Smooth muscle cell (in vitro differentiated cells): ENCODE measurements around the gene COL24A1. TPM values are rescaled to one million over a fixed set of nuclear protein-coding genes. Genes with fewer than 3 reads are reported as not detected.

ENCODE experiments used
- DNase-seq: peaks from one replicate; lab custom pipeline; 2025; ENCODE audit not compliant: unreplicated experiment; lab: John Stamatoyannopoulos, UW
- H2AFZ ChIP-seq: fragments of 200-600 bp; sonication (generic); 2 replicates; pipeline ENCODE4 v1.6.0; 2016; ENCODE audit warnings: antibody characterized with exemption, low read depth, mild to moderate bottlenecking
- H3F3A ChIP-seq: fragments of 200-600 bp; sonication (generic); 2 replicates; pipeline ENCODE4 v1.6.0; 2017; ENCODE audit warnings: antibody characterized with exemption, low read depth
- H3K27ac ChIP-seq: fragments of 200-600 bp; sonication (generic); 2 replicates; pipeline ENCODE4 v1.5.1; 2016; ENCODE audit warnings: low read depth, mild to moderate bottlenecking
- H3K27me3 ChIP-seq: fragments of 200-600 bp; sonication (generic); 2 replicates; pipeline ENCODE4 v1.6.1; 2016; ENCODE audit warnings: low read depth, mild to moderate bottlenecking
- H3K36me3 ChIP-seq: fragments of 200-600 bp; sonication (generic); 2 replicates; pipeline ENCODE4 v1.5.1; 2016; ENCODE audit warnings: low read depth
- H3K4me1 ChIP-seq: fragments of 200-600 bp; sonication (generic); 2 replicates; pipeline ENCODE4 v1.5.1; 2016; ENCODE audit warnings: low read depth
- H3K4me2 ChIP-seq: fragments of 200-600 bp; sonication (generic); 2 replicates; pipeline ENCODE4 v1.6.0; 2016; ENCODE audit warnings: mild to moderate bottlenecking
- H3K4me3 ChIP-seq: fragments of 200-600 bp; sonication (generic); 2 replicates; pipeline ENCODE4 v1.5.1; 2016; ENCODE audit warnings: mild to moderate bottlenecking
- H3K79me2 ChIP-seq: fragments of 200-600 bp; sonication (generic); 2 replicates; pipeline ENCODE4 v1.6.0; 2016; ENCODE audit warnings: low read depth, mild to moderate bottlenecking
- H3K9ac ChIP-seq: fragments of 200-600 bp; sonication (generic); 2 replicates; pipeline ENCODE4 v1.6.0; 2016; ENCODE audit warnings: low read depth
- H3K9me3 ChIP-seq: fragments of 200-600 bp; sonication (generic); replicated peaks from 2 replicates; pipeline ENCODE4 v1.5.1; 2016; ENCODE audit warnings: low read depth
- H4K20me1 ChIP-seq: fragments of 200-600 bp; sonication (generic); 2 replicates; pipeline ENCODE4 v1.6.0; 2016; ENCODE audit warnings: low read depth
- WGBS: methylation state at CpG from one replicate; pipeline ENCODE4 v1.1.7; 2016; ENCODE audit warnings: low lambda C conversion rate; 5-methylcytosine and 5-hydroxymethylcytosine counted together
- polyA plus RNA-seq: library from polyadenylated mRNA; unstranded; fragments of >200 nt; fragmentation: Nextera tagmentation; extraction: Ambion mirVana; gene quantifications from 2 replicates; pipeline ENCODE4 v1.2.1, GENCODE V29; 2016
- total RNA-seq: library from RNA; depleted of rRNA; stranded (reverse); fragments of >200 nt; gene quantifications from 2 replicates; pipeline ENCODE4 v1.2.3, GENCODE V29; 2014
- TF ChIP-seq, protein P1 (sequence below): fragments of 200-600 bp; sonication (generic); IDR thresholded peaks from 2 replicates; pipeline ENCODE4 v1.5.1; 2017; ENCODE audit warnings: borderline replicate concordance, mild to moderate bottlenecking, antibody characterized with exemption; ENCODE audit not compliant: insufficient read depth, poor library complexity, severe bottlenecking

Gene COL24A1
- total and polyA plus RNA-seq, 2 experiments from 2014 or later = 1.5 to 3.2 TPM

DNA sequence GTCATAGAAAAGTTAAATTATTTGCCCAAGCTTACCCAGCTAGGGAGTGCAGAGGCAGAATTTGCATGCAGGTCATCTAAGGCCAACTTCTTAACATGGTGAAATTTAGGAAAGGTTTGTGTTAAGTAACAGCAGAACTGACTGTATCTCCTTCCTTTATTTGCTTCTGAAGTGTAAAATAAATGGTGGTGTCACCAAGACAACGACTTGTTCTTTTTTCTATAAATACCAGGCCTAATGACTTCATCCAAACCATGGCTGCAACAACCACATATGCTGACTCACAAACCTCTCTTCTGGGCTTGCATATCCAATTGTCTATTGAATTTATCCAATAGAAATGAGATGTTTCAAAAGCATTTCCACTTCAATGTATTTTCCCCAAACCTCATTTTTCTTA, 19.1 kb downstream of the COL24A1 start:
- no peaks in the 10 kb centered on the region for H4K20me1 ChIP-seq
- 0% methylated on average over 1 of the region's 1 CpG for WGBS
- no peaks in the 10 kb centered on the region for H3K9me3 ChIP-seq
- peaks cover 3% of the 10 kb centered on the region for H3F3A ChIP-seq
- H2AFZ ChIP-seq = no peak overlapping the region
- H3K79me2 ChIP-seq = no peaks in the 10 kb centered on the region
- peak overlapping the region; percentile 5 for H3K4me2 ChIP-seq
- H3K36me3 ChIP-seq = no peaks in the 10 kb centered on the region
- no peaks in the 10 kb centered on the region for H3K27me3 ChIP-seq
- peak overlapping the region; percentile 80 for H3K27ac ChIP-seq
- no peak for DNase-seq
- H3K4me3 ChIP-seq = no peak overlapping the region
- TF ChIP-seq, protein P1, sequence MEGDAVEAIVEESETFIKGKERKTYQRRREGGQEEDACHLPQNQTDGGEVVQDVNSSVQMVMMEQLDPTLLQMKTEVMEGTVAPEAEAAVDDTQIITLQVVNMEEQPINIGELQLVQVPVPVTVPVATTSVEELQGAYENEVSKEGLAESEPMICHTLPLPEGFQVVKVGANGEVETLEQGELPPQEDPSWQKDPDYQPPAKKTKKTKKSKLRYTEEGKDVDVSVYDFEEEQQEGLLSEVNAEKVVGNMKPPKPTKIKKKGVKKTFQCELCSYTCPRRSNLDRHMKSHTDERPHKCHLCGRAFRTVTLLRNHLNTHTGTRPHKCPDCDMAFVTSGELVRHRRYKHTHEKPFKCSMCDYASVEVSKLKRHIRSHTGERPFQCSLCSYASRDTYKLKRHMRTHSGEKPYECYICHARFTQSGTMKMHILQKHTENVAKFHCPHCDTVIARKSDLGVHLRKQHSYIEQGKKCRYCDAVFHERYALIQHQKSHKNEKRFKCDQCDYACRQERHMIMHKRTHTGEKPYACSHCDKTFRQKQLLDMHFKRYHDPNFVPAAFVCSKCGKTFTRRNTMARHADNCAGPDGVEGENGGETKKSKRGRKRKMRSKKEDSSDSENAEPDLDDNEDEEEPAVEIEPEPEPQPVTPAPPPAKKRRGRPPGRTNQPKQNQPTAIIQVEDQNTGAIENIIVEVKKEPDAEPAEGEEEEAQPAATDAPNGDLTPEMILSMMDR = no peak
- no peaks in the 10 kb centered on the region for H3K4me1 ChIP-seq
- H3K9ac ChIP-seq = peak overlapping the region; percentile 46

DNA sequence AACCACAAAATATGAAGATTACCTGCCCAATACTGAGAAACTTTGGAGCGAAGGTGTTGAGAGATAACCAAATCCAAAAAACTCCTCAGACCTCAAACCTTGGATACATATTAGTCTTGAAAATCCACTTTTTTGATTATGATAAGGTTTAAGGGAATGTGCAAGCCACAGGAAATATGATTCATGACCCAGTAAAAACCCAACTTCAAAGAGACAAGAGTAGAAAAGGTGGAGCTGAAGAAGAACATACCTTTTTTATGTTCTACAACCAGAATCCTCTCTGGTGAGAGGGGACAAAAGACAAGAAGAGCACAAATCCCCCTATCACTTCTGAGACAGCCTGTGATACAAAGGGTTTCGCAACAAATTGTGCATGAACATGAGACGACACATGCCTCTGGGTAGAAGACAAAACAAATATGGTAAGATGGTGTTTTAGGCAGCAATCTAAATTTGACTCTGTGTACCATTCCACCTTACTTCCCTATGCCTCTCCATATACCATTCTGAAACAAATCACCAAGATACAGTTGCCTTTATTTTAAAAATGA, 37.3 kb downstream of the COL24A1 start:
- no peaks in the 10 kb centered on the region for H3K36me3 ChIP-seq
- H2AFZ ChIP-seq = no peak overlapping the region
- WGBS = 71% methylated on average over 3 of the region's 3 CpGs
- no peak overlapping the region for H3K9ac ChIP-seq
- no peaks in the 10 kb centered on the region for H4K20me1 ChIP-seq
- no peak overlapping the region for H3K4me3 ChIP-seq
- no peak overlapping the region for H3K27ac ChIP-seq
- TF ChIP-seq, protein P1 = no peak
- H3K27me3 ChIP-seq = no peaks in the 10 kb centered on the region
- H3F3A ChIP-seq = no peaks in the 10 kb centered on the region
- no peak for DNase-seq
- H3K79me2 ChIP-seq = no peaks in the 10 kb centered on the region
- H3K9me3 ChIP-seq = no peaks in the 10 kb centered on the region
- H3K4me1 ChIP-seq = no peaks in the 10 kb centered on the region
- no peak overlapping the region for H3K4me2 ChIP-seq

DNA sequence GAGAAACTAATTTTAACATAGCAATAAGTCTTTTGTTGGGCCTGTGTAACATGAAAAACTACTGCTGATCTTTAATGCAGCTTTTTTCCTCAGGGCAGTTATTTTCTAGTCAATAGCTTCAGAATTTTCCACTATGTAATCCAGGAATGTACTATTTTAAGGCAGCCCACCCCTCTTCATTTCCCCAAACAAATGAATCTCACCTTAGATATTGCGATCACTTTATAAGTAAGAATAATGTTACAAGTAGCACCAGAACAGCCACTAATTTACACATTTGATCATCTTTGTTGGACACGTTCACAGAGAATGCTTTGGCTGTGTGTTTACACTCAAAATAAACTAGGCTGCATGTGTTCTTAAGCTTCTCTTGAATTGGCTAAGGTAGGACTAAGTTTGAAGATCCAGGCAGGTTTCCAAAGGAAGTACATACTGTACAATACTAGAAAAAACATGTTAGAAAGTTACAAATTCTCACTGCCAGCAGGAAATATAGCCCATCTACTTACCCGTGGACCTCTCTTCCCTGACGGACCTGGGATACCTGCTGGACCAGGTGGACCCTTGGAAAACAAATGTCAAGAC, 41.7 kb downstream of the COL24A1 start:
- 86% methylated on average over 4 of the region's 4 CpGs for WGBS
- H3K79me2 ChIP-seq = no peaks in the 10 kb centered on the region

More for the DNA sequence above, 41.7 kb downstream of the COL24A1 start:
- Histone ChIP-seq H3K4me2 (no peak overlapping the region), H3K9ac (no peak overlapping the region), H3K4me1 (no peaks in the 10 kb centered on the region), H3K27me3 (no peaks in the 10 kb centered on the region), H3K36me3 (no peaks in the 10 kb centered on the region), H3K9me3 (no peaks in the 10 kb centered on the region), H4K20me1 (no peaks in the 10 kb centered on the region), H2AFZ (no peak overlapping the region), H3K4me3 (no peak overlapping the region), H3F3A (no peaks in the 10 kb centered on the region), H3K27ac (no peak overlapping the region)
- no peak for DNase-seq
- TF ChIP-seq, protein P1 = no peak
